Right lobe of liver (tissue), 6 donors: Measurements from ENCODE around the gene PARM1. TPM values are rescaled to one million over a fixed set of nuclear protein-coding genes. Genes with fewer than 3 reads are reported as not detected.

Experiments
- ATAC-seq, 4 donors: fragments of 200-7000 bp; cut with Tn5 transposase; one replicate each; pipeline ENCODE4 v1.9.1; 2020; ENCODE audit warnings: mild to moderate bottlenecking in 4 of 4, moderate library complexity in 4 of 4
- DNase-seq, 3 donors: peaks; one replicate each; pipeline ENCODE4 v3.0.0-alpha.2; 2020
- H3K27ac ChIP-seq, 3 donors: fragments of 200-600 bp; one replicate each; pipeline ENCODE4 v1.8.0; 2022
- H3K27me3 ChIP-seq, 2 donors: fragments of 200-600 bp; one replicate each; pipeline ENCODE4 v1.8.0; 2022
- H3K36me3 ChIP-seq, 4 donors: fragments of 200-600 bp; sonication (generic) in 1 of 4; one replicate each; pipeline versions ENCODE4 v1.5.1 to v1.8.0; 2017 to 2022; ENCODE audit warnings: control low read depth in 1 of 4
- H3K4me1 ChIP-seq, 4 donors: fragments of 200-600 bp; sonication (generic) in 1 of 4; one replicate each; pipeline versions ENCODE4 v1.5.1 to v1.8.0; 2017 to 2022; ENCODE audit warnings: control low read depth in 1 of 4
- H3K4me3 ChIP-seq, 3 donors: fragments of 200-600 bp; one replicate each; pipeline ENCODE4 v1.8.0; 2022
- H3K9me3 ChIP-seq, 4 donors: fragments of 200-600 bp; sonication (generic) in 1 of 4; one replicate each; pipeline versions ENCODE4 v1.5.1 to v1.8.0; 2017 to 2022; ENCODE audit warnings: control low read depth in 1 of 4
- POLR2A ChIP-seq: fragments of 450-650 bp; IDR thresholded peaks from one replicate; pipeline ENCODE4 v1.6.1; 2017; ENCODE audit warnings: antibody characterized with exemption, mild to moderate bottlenecking
- WGBS: methylation state at CpG from one replicate; pipeline ENCODE4 v1.1.6; 2018; ENCODE audit warnings: low coverage, low lambda C conversion rate; ENCODE audit not compliant: insufficient coverage; ENCODE audit errors: missing lambda C conversion rate; 5-methylcytosine and 5-hydroxymethylcytosine counted together
- intact Hi-C, 2 donors: fragments of 100-400 bp; cut with DNase I; formaldehyde crosslinking; loops; one replicate each; pipeline versions ENCODE4 v1.11.2 to v1.14.1; 2022
- total RNA-seq, 6 experiments: library from RNA; depleted of rRNA in 2 of 6; stranded (reverse); fragments of >200 nt in 2 of 6; fragmentation: NEBNext Ultra II Directional in 3 of 6; extraction: Animal tissue kit (Norgen Biotek cat#: 25700) in 3 of 6; gene quantifications; one replicate each; pipeline versions ENCODE4 v1.1.0 to v1.2.4, GENCODE V29; 2016 to 2023
- TF ChIP-seq, protein P1 (sequence below), 4 donors: fragments of 200-600 bp in 3 of 4; fragments of 450-650 bp in 1 of 4; IDR thresholded peaks; one replicate each; pipeline versions ENCODE4 v1.5.1 to v1.8.0; 2016 to 2022; ENCODE audit warnings: antibody characterized with exemption in 4 of 4, mild to moderate bottlenecking in 2 of 4
- donor health status: DM: no; HTN: yes; CAD: no.
- donor health status: DM: no; HTN: no; CAD: no.
- donor health status: DM: no; HTN: no; CAD: no.
- donor health status: DM: no; HTN: yes; CAD: no.
- donor health status: DM: no; HTN: yes; CAD: no.

PARM1 gene
- total RNA-seq, 6 experiments from 2014 or later: 0.18 to 1.2 (median 0.31) TPM

DNA sequence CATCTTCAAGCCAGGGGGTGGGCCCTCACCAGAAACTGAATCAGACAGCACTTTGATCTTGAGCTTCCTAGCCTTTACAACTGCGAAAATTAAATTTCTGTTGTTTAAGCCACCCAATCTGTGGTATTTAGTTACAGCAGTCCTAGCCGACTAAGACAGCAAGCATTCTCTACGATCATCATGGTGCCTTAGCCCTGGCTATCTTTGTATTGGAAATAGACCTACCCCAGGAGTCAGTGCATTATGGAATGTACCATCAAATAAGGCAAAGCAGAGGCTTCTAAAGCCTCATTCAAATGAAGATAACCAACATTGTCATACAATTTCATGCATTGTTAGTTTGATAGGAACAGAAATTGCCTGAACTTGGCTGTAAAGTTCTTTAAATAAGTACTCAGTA lies 75.0 kb downstream of the PARM1 start:
- no peaks in the 10 kb centered on the region for H3K36me3 ChIP-seq
- no peaks in the 10 kb centered on the region for H3K4me1 ChIP-seq
- no peak overlapping the region for H3K27ac ChIP-seq
- no peaks in the 10 kb centered on the region for H3K27me3 ChIP-seq
- no peak overlapping the region for H3K4me3 ChIP-seq
- DNase-seq (no peak), ATAC-seq (no peak)
- H3K9me3 ChIP-seq: no peaks in the 10 kb centered on the region
- intact Hi-C loops: no loop called here
- TF ChIP-seq POLR2A: no peak
- TF ChIP-seq, protein P1, sequence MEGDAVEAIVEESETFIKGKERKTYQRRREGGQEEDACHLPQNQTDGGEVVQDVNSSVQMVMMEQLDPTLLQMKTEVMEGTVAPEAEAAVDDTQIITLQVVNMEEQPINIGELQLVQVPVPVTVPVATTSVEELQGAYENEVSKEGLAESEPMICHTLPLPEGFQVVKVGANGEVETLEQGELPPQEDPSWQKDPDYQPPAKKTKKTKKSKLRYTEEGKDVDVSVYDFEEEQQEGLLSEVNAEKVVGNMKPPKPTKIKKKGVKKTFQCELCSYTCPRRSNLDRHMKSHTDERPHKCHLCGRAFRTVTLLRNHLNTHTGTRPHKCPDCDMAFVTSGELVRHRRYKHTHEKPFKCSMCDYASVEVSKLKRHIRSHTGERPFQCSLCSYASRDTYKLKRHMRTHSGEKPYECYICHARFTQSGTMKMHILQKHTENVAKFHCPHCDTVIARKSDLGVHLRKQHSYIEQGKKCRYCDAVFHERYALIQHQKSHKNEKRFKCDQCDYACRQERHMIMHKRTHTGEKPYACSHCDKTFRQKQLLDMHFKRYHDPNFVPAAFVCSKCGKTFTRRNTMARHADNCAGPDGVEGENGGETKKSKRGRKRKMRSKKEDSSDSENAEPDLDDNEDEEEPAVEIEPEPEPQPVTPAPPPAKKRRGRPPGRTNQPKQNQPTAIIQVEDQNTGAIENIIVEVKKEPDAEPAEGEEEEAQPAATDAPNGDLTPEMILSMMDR (IDR thresholded peaks at IDR 0.05): no peak
- 31% methylated on average over 2 of the region's 3 CpGs for WGBS

DNA sequence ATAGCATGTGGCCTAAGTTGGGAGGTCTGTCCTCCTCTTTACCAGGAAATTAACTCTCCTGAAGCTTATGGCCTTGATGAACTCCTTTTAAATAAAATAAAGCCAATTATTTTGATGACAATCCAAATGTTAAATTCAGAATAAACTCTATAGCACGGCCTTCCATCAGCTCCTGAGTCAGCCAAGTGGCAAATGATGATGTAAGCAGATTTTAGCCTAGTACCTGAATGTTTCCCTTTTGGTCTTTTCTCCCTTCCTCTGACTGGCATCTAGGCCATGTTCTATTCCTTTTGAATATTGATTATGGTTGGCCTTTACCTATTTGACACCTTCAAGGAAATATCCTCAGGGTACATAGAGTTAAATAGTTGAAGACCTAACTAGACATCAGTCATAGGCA lies 76.2 kb downstream of the PARM1 start:
- ATAC-seq (no peak), DNase-seq (no peak)
- no peak overlapping the region for H3K4me3 ChIP-seq
- no peaks in the 10 kb centered on the region for H3K36me3 ChIP-seq
- no peaks in the 10 kb centered on the region for H3K9me3 ChIP-seq
- no peak overlapping the region for H3K27ac ChIP-seq
- no peaks in the 10 kb centered on the region for H3K4me1 ChIP-seq
- TF ChIP-seq POLR2A: no peak
- TF ChIP-seq, protein P1 (IDR thresholded peaks at IDR 0.05): no peak
- no peaks in the 10 kb centered on the region for H3K27me3 ChIP-seq
- intact Hi-C loops: no loop called here
- WGBS: 77% methylated on average over 1 of the region's 1 CpG

DNA sequence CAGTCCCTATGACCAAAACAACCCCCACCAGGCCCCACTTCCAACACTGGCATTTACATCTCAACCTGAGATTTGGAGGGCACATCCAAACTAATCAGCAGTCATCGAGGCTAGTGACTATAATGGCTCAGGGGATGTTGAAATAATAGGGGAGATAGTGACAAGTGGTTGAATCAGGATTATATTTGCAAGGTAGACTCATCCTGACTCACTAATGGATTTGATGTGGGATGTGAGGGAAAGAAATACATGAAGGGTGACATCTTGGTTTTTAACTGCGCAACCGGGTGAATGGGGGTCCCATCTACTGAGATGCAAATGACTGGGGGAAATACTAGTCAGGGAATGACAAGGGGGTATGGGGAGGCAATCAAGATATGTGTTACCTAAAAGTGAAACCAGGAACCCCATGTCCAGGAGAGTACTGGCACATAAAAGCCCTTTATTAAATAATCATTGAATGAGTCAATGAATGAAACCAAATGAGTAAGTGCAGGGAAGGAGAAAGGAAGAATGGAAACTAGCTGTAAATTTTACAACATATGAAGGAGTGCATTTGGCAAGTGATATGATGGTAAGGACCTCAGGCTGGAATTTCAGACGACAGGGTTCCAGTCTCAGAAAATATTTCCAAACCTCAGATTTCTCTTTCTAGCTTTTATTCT lies 78.3 kb downstream of the PARM1 start:
- Histone ChIP-seq H3K27me3 (no peaks in the 10 kb centered on the region), H3K4me1 (no peaks in the 10 kb centered on the region), H3K9me3 (no peaks in the 10 kb centered on the region), H3K27ac (no peak overlapping the region), H3K36me3 (no peaks in the 10 kb centered on the region), H3K4me3 (no peak overlapping the region)
- DNase-seq: no peak
- no peak for ATAC-seq
- intact Hi-C loops: no loop called here
- WGBS: 77% methylated on average over 4 of the region's 4 CpGs
- TF ChIP-seq, protein P1 (IDR thresholded peaks at IDR 0.05): no peak
- no peak for TF ChIP-seq POLR2A

DNA sequence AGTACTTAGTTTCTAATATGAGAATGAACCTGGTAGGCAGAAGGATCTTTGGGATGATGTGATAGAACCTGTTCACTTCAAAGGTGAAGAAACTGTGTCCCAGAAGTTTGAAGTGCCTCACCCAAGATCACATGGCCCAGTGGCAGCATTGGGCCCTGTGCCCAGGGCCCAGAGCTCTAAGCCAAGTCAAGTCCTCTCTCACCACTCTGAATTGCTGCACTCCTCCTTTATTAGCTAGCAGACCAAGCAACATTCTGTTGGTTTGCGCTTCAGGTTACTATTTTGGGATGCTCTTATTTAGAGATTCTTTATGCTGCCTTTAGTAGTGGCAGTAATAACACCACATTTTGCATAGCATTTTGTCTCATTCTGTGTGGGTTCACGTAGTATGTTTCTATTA lies 82.7 kb downstream of the PARM1 start:
- Histone ChIP-seq H3K4me3 (no peak overlapping the region), H3K9me3 (no peaks in the 10 kb centered on the region), H3K4me1 (no peaks in the 10 kb centered on the region), H3K36me3 (no peaks in the 10 kb centered on the region), H3K27me3 (no peaks in the 10 kb centered on the region), H3K27ac (no peak overlapping the region)
- ATAC-seq (no peak), DNase-seq (no peak)
- WGBS: 95% methylated on average over 2 of the region's 2 CpGs
- TF ChIP-seq, protein P1 (IDR thresholded peaks at IDR 0.05): no peak
- TF ChIP-seq POLR2A: no peak
- intact Hi-C loops: no loop called here
